HepG2 (cell line): ENCODE results near the gene ZSCAN4. TPM values are rescaled to one million over a fixed set of nuclear protein-coding genes. Genes with fewer than 3 reads are reported as not detected.
A peak's percentile ranks its signal among the peaks of the same experiment; 100 is the strongest.

Experiments
- BRD4 ChIP-seq: sonication (generic); formaldehyde crosslinking; IDR thresholded peaks from 2 replicates; pipeline ENCODE4 v1.4.0; 2020; ENCODE audit warnings: missing genetic modification reagents
- E2F2 ChIP-seq: sonication (generic); formaldehyde crosslinking; IDR thresholded peaks from 2 replicates; pipeline ENCODE4 v1.4.0; 2020; ENCODE audit warnings: missing genetic modification reagents, borderline replicate concordance
- FOXK1 ChIP-seq: sonication (generic); formaldehyde crosslinking; IDR thresholded peaks from 2 replicates; pipeline ENCODE4 v1.4.0; 2020; ENCODE audit warnings: low read depth, missing genetic modification reagents, borderline replicate concordance
- GLI4 ChIP-seq: sonication (generic); formaldehyde crosslinking; IDR thresholded peaks from 2 replicates; pipeline ENCODE4 v1.5.1; 2020; ENCODE audit warnings: missing genetic modification reagents, mild to moderate bottlenecking, moderate library complexity, borderline replicate concordance
- HNF1A ChIP-seq, 2 experiments: sonication (generic) in 1 of 2; formaldehyde crosslinking in 1 of 2; IDR thresholded peaks; 2 replicates each; pipeline versions ENCODE4 v1.4.0 to v1.6.1; 2016 to 2020; ENCODE audit warnings: borderline replicate concordance in 1 of 2, low read depth in 1 of 2, mild to moderate bottlenecking in 1 of 2, missing genetic modification reagents in 1 of 2
- NPAS2 ChIP-seq: sonication (generic); formaldehyde crosslinking; IDR thresholded peaks from 2 replicates; pipeline ENCODE4 v1.8.0; 2022; ENCODE audit warnings: mild to moderate bottlenecking, missing genetic modification reagents, borderline replicate concordance
- NR2F2 ChIP-seq: IDR thresholded peaks from 2 replicates; pipeline ENCODE4 v1.6.1; 2012; ENCODE audit warnings: low read depth, inconsistent platforms, borderline replicate concordance
- ONECUT2 ChIP-seq: sonication (generic); formaldehyde crosslinking; IDR thresholded peaks from 2 replicates; pipeline ENCODE4 v1.4.0; 2020; ENCODE audit warnings: missing genetic modification reagents
- PHF20 ChIP-seq: sonication (generic); formaldehyde crosslinking; IDR thresholded peaks from 2 replicates; pipeline ENCODE4 v1.5.0; 2020; ENCODE audit warnings: mild to moderate bottlenecking, missing genetic modification reagents
- STAG1 ChIP-seq: sonication (generic); formaldehyde crosslinking; IDR thresholded peaks from 2 replicates; pipeline ENCODE4 v1.4.0; 2020; ENCODE audit warnings: missing genetic modification reagents
- THYN1 ChIP-seq: sonication (generic); formaldehyde crosslinking; IDR thresholded peaks from 2 replicates; pipeline ENCODE4 v1.8.1; 2023; ENCODE audit warnings: low read depth, mild to moderate bottlenecking, moderate library complexity, missing genetic modification reagents, borderline replicate concordance
- TMF1 ChIP-seq: sonication (generic); formaldehyde crosslinking; IDR thresholded peaks from 2 replicates; pipeline ENCODE4 v1.8.1; 2022; ENCODE audit warnings: low read depth, missing genetic modification reagents
- ZHX2 ChIP-seq, 2 experiments: sonication (generic) in 1 of 2; formaldehyde crosslinking in 1 of 2; IDR thresholded peaks; 2 replicates each; pipeline versions ENCODE4 v1.6.1 to v1.9.0; 2014 to 2022; ENCODE audit warnings: antibody characterized with exemption in 1 of 2, borderline replicate concordance in 1 of 2, inconsistent platforms in 1 of 2, low read depth in 1 of 2, missing genetic modification reagents in 1 of 2
- ZKSCAN8 ChIP-seq: IDR thresholded peaks from 2 replicates; pipeline ENCODE4 v1.6.1; 2016; ENCODE audit warnings: borderline replicate concordance, missing genetic modification reagents, missing compliant biosample characterization
- ZNF160 ChIP-seq: sonication (generic); formaldehyde crosslinking; IDR thresholded peaks from 2 replicates; pipeline ENCODE4 v1.8.0; 2022; ENCODE audit warnings: mild to moderate bottlenecking, inconsistent platforms, missing genetic modification reagents
- polyA plus RNA-seq, 8 experiments: library from polyadenylated mRNA; depleted of rRNA in 3 of 8; stranded (reverse) in 7 of 8; unstranded in 1 of 8; fragments of >200 nt; fragmentation: Illumina TruSeq in 4 of 8; extraction: Trizol in 4 of 8; gene quantifications; 2 replicates each; pipeline versions ENCODE4 v1.2.1 to v1.2.3, GENCODE V29; 2011 to 2016; ENCODE audit warnings: low read depth in 4 of 8, missing spikeins in 1 of 8, mixed read lengths in 1 of 8; ENCODE audit not compliant: insufficient read depth in 1 of 8
- total RNA-seq, 5 experiments: library from RNA; depleted of rRNA; stranded (reverse); fragments of >200 nt; fragmentation: Illumina TruSeq; extraction: Trizol; gene quantifications; 2 replicates each; pipeline ENCODE4 v1.2.3, GENCODE V29; 2016; ENCODE audit warnings: low read depth in 1 of 5

The ZSCAN4 gene
- total and polyA plus RNA-seq, 2 of the 13 experiments (the other 11 are each of a cell fraction or from before 2014, with no cell fraction given) = 0.60 to 0.73 TPM

DNA sequence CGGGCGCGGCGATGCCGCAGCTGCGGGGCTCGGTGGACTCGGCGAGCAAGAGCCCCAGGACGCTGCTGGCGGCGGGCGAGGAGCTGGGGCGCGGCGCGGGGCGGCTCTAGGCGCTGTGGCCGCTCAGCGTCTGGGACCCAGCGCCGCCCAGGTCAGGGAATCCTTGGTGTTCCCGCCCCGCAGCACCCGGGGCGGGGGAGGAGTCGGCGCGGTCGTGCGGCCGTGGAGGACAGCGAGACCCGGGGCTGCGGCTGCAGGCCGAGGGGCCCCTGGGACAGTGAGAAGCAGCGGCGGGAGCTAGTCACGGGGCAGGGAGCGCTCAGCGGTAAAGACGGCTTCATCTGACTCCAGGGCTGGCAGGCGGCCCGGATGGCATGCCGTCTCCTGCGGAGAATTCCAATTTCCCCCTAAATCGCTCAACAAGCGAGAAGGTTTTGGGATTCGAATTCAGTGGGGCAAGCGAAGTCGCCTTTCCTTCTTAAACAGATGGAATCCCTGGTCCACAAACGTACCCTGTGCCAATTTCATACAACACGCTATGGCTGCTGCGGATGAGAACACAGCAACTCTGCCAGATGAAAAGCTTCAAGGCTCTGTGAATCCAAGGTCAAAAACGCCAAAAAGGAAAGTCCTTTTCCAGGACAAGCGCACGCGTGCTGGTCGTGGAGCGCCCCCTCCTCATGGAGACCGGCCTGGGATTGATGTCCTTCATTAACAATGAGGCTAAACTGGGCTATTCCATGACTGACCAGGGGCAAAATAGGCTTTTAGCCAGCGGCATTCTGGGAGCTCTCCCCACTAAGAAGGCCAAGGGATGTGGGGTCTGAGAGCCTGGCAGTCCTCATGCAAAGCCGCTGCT is 4.2 kb upstream of the ZSCAN4 start (continued):
- TF ChIP-seq HNF1A (IDR thresholded peaks at IDR 0.05; ENCODE audit: low read depth) = no peak
- TF ChIP-seq HNF1A (CRISPR knock-in tag; IDR thresholded peaks at IDR 0.05; ENCODE audit: borderline replicate concordance) = peak; percentile 13; the same call in 1 of the 2 replicates
- no peak for TF ChIP-seq FOXK1 (CRISPR knock-in tag)
- TF ChIP-seq TMF1 = peak; percentile 55; the same call in 1 of the 2 replicates
- no peak for TF ChIP-seq E2F2 (CRISPR knock-in tag)
- peak; percentile 46; the same call in 1 of the 2 replicates for TF ChIP-seq PHF20 (CRISPR knock-in tag)
- no peak for TF ChIP-seq THYN1 (CRISPR knock-in tag)
- TF ChIP-seq GLI4 (CRISPR knock-in tag) = no peak
- TF ChIP-seq STAG1 (CRISPR knock-in tag) = peak; percentile 13; the same call in 1 of the 2 replicates
- TF ChIP-seq BRD4 (CRISPR knock-in tag) = no peak
- no peak for TF ChIP-seq NPAS2 (CRISPR knock-in tag)
- TF ChIP-seq ZHX2 (IDR thresholded peaks at IDR 0.05; ENCODE audit: low read depth) = peak; percentile 11; the same call in 1 of the 2 replicates
- no peak for TF ChIP-seq ZHX2 (CRISPR knock-in tag; IDR thresholded peaks at IDR 0.05; ENCODE audit: borderline replicate concordance)
- no peak; the same call in 1 of the 2 replicates for TF ChIP-seq ZKSCAN8 (CRISPR knock-in tag)
- TF ChIP-seq ONECUT2 (CRISPR knock-in tag) = no peak
- 0 out of 2 replicates have a peak, but pooled peaks have one; percentile 47 for TF ChIP-seq ZNF160 (CRISPR knock-in tag)
- TF ChIP-seq NR2F2 = peak; percentile 39; the same call in 1 of the 2 replicates
